ENCODE data around the gene DPP3. TPM values are rescaled to one million over a fixed set of nuclear protein-coding genes. Genes with fewer than 3 reads are reported as not detected.

The DPP3 gene
- total RNA-seq, 1 experiment from 2014 or later: 55.6 TPM

- Histone ChIP-seq H4K20me1 (ENCODE audit: insufficient read depth) (no peaks in the 10 kb centered on the region), H3K36me3 (ENCODE audit: control insufficient read depth in 1 of 2, insufficient read depth in 2 of 2, low read length in 2 of 2) (no peaks in the 10 kb centered on the region), H3K9ac (ENCODE audit: low read length) (no peak overlapping the region), H3K4me2 (ENCODE audit: low read length) (no peak overlapping the region), H2AFZ (ENCODE audit: low read depth, low read length, poor library complexity, severe bottlenecking) (no peak overlapping the region), H3K9me2 (ENCODE audit: insufficient read depth) (no peaks in the 10 kb centered on the region), H3K4me3 (replicated peaks in 1 of 2; ENCODE audit: low read depth in 1 of 2, low read length in 2 of 2) (no peak overlapping the region), H3K4me1 (ENCODE audit: control insufficient read depth in 1 of 2, insufficient read depth in 2 of 2, low read length in 2 of 2) (peaks cover 0 to 2% of the 10 kb centered on the region in 2 experiments; a peak in 2 of 4 replicates), H3K27me3 (ENCODE audit: insufficient read depth, low read length) (no peaks in the 10 kb centered on the region), H3K27ac (ENCODE audit: low read depth, low read length) (no peak overlapping the region), H3K79me2 (ENCODE audit: insufficient read depth, low read length) (no peaks in the 10 kb centered on the region), H3K9me3 (ENCODE audit: control insufficient read depth in 1 of 2, insufficient read depth in 1 of 2, low read depth in 1 of 2, low read length in 2 of 2) (peaks cover 6 to 7% of the 10 kb centered on the region in 2 experiments; a peak in 1 of 4 replicates)
- ATAC-seq: no peak
- ChIA-PET RAD21 (ENCODE audit: low non-redundant PET in 1 of 2, low total read pairs in 2 of 2, uncharacterized antibody in 2 of 2, unreplicated experiment in 2 of 2) (no interaction called here), CTCF (no interaction called here), POLR2A (interaction anchor here (1.1 kb wide), 1 partner anchor 21 kb away, joined by 3 read pairs; the partner anchor contains the start of gene DPP3)
- TF ChIP-seq MAX (IDR thresholded peaks at IDR 0.05) (no peak), TCF7L2 (IDR thresholded peaks at IDR 0.05; ENCODE audit: borderline replicate concordance, extremely low read depth, insufficient read depth, insufficient read length) (no peak), EZH2phosphoT487 (IDR thresholded peaks at IDR 0.05; ENCODE audit: borderline replicate concordance) (no peak)
- BruUV-seq (replicated peaks): no TSS peak
- intact Hi-C loops (cut with micrococcal nuclease): no loop called here
- no peak for DNase-seq (ENCODE audit: low read depth, low spot score)
Measured at GRCh38 chr11:66459138-66459778, 21.0 kb upstream of the DPP3 start.

- RAD21 ChIA-PET (ENCODE audit: low non-redundant PET in 1 of 2, low total read pairs in 2 of 2, uncharacterized antibody in 2 of 2, unreplicated experiment in 2 of 2): no interaction called here
- POLR2A ChIA-PET: interaction anchor here (1.2 kb wide), 1 partner anchor 18 kb away, joined by 3 read pairs; the partner anchor contains the start of gene DPP3
- Histone ChIP-seq H3K27ac (ENCODE audit: low read depth, low read length) (no peak overlapping the region), H2AFZ (ENCODE audit: low read depth, low read length, poor library complexity, severe bottlenecking) (no peak overlapping the region), H3K4me2 (ENCODE audit: low read length) (no peak overlapping the region), H3K9ac (ENCODE audit: low read length) (no peak overlapping the region), H3K9me2 (ENCODE audit: insufficient read depth) (no peaks in the 10 kb centered on the region), H3K27me3 (ENCODE audit: insufficient read depth, low read length) (no peaks in the 10 kb centered on the region), H3K36me3 (ENCODE audit: control insufficient read depth in 1 of 2, insufficient read depth in 2 of 2, low read length in 2 of 2) (no peaks in the 10 kb centered on the region), H3K4me3 (replicated peaks in 1 of 2; ENCODE audit: low read depth in 1 of 2, low read length in 2 of 2) (no peak overlapping the region), H3K9me3 (ENCODE audit: control insufficient read depth in 1 of 2, insufficient read depth in 1 of 2, low read depth in 1 of 2, low read length in 2 of 2) (peaks cover 6 to 7% of the 10 kb centered on the region in 2 experiments; a peak in 1 of 4 replicates), H3K79me2 (ENCODE audit: insufficient read depth, low read length) (no peaks in the 10 kb centered on the region), H4K20me1 (ENCODE audit: insufficient read depth) (no peaks in the 10 kb centered on the region), H3K4me1 (ENCODE audit: control insufficient read depth in 1 of 2, insufficient read depth in 2 of 2, low read length in 2 of 2) (peaks cover 3 to 10% of the 10 kb centered on the region in 2 experiments)
- TF ChIP-seq EZH2phosphoT487 (IDR thresholded peaks at IDR 0.05; ENCODE audit: borderline replicate concordance) (no peak), POLR2A (IDR thresholded peaks at IDR 0.05; ENCODE audit: borderline replicate concordance, extremely low read depth, insufficient read depth, insufficient read length) (no peak), YY1 (IDR thresholded peaks at IDR 0.05; ENCODE audit: extremely low read depth, insufficient replicate concordance, low read depth, low read length) (no peak), EGR1 (IDR thresholded peaks at IDR 0.05; ENCODE audit: low read depth) (no peak), CTCF (IDR thresholded peaks at IDR 0.05 in 2 of 3, conservative IDR thresholded peaks at IDR 0.05 in 1 of 3; ENCODE audit: borderline replicate concordance in 1 of 3, insufficient read depth in 1 of 3, low read depth in 2 of 3, low read length in 2 of 3) (no peak)
- CTCF ChIA-PET: no interaction called here
- no TSS peak for BruUV-seq (replicated peaks)
- DNase-seq (ENCODE audit: low read depth, low spot score): no peak
- no peak for ATAC-seq
- intact Hi-C loops (cut with micrococcal nuclease): no loop called here
Measured at GRCh38 chr11:66462010-66462409, 18.2 kb upstream of the DPP3 start.
